GM21381 (cell line): ENCODE data around the gene ANKRD31.
A peak's percentile ranks its signal among the peaks of the same experiment; 100 is the strongest.
"Not testable (repeated sequence)": the region's sequence is repeated elsewhere in the genome, so short reads cannot be mapped to it uniquely, and the experiment has no call there.

ENCODE experiments used
- ATAC-seq: cut with Tn5 transposase; IDR thresholded peaks from one replicate; pipeline ENCODE4 v1.9.1; 2021; ENCODE audit warnings: mild to moderate bottlenecking, moderate library complexity; ENCODE audit not compliant: unreplicated experiment

The ANKRD31 gene, protein sequence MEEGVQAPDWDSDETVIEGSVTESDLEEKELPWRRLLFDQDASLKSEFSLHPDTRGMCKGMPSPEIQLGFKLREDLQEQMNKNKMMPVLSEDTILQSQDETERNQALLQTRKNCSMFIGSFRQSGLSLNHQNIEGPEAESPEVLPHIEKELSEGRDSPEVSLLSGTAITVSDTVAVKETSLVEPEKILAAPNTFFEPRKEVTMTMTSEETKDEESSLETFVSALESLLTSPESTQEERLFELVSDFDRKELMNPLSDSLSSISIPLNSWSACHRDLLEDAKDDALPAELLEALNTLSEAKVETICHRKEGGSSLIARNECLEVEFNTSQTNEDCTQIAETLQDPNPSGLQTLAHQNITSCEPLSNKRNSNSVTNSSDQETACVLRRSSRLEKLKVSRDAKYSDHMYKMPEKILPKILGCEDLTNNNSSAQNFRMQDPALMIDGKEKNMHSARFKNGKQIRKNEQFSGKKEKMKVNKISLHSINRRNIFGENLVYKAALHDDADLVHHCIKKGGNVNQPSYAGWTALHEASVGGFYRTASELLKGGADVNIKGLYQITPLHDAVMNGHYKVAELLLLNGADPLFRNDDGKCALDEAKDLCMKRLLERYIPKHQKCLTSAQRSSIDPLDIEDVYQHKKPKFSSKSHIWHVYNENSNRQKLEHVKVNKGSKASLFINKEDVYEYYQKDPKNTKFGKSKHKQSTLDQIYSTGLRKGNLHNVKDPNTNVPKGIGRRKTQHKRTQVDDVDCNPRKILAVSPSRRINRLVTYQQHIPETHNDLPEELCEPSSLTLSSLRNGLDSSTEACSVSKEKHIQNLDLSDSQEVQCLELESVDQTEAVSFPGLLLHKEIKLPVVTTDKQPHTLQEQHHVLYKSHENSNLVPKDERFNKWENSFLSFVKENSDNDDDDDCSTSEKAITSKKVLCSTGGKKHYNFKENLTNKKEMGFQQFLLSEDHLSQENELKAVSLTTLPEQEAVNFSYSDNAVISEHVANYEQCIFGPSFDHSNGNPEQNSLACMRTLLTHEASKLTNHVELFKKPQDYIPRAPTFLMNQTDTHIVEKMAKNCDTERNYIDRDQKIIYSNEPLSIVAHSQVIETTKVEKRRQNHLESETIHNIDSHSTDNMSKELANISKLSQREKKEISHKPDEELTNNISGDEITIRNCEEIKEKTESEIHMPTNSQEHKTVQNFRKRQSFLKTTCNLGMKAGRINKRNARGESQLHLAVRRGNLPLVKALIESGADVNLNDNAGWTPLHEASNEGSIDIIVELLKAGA (N-terminal part only)

DNA sequence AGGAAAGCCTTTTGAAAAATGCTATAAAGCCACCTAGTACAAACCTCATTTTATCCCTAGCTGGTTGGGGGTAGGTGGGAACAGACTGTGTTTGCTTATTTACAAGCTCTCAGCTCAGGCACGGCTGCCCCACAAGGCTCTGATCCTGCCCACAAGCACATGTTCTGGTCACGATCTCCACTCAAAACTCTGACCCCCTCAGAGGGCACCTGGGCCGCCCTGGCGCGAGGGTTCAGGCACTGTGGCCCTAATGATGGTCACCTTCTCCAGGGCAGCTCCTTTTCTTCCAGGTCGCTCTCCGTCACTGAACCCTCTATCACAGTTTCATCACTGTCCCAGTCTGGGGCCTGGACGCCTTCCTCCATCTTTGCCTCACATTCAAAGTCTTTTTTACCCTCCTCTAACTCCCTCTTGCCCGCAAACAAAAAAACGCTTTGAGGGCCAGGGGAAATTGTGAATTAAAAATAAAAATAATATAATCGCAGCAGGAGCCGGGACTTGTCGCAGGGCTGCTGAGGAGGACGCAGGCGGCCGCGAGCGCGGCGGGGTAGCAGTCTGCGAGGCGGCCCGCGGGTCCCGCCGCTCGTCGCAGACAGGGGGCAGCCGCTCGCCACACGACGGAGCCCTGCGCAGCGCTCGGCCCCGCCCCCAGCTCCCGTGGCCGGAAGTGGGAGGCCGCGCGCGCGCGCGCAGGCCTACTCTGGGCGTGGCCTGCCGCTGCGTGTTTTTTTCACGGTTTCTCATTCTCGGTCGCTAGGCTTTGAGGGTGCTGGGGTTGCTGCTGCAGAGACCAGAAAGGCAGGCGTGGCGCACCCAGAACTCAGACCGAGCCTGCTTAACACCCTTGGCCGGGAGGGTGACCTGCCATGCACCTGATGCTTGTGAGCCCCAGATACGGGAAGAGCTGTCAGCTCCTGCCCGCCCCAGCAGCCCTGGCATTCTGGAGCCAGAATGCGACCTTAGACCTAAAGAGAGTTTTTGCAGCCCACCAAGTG is at the start of gene ANKRD31:
ANKRD31 (minus strand) TSS at position 557 of the 995 bp plus-strand sequence; CDS start at position 365, 192 bp downstream.
- ATAC-seq = peak; percentile 99

DNA sequence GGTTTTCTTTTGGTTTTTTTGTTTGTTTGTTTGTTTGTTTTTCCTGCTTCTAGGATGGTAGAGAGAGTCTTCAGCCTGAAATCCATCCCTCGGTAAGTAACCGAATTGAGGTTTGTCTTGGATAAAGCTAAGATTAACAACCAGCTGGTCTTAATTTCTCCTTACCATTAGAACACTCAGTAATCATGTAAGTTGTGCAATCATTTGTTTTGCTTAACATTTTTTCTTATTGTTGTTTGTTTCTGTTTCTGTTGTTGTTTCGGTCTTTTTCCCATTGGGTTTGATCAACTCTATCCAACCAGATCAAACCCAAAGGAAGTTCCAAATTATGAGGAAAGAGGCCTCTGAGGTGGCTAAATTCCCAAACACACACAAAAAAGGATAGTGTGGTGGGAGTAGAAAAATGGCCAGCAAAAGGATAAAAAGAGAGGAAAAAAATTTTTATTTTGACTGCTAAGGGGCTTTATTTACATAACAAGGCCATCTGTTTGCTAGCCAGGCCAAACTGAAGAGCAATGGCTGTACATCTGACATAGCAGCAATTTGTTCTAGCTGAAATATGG is 49.6 kb upstream of the ANKRD31 start:
- ATAC-seq = no peak

DNA sequence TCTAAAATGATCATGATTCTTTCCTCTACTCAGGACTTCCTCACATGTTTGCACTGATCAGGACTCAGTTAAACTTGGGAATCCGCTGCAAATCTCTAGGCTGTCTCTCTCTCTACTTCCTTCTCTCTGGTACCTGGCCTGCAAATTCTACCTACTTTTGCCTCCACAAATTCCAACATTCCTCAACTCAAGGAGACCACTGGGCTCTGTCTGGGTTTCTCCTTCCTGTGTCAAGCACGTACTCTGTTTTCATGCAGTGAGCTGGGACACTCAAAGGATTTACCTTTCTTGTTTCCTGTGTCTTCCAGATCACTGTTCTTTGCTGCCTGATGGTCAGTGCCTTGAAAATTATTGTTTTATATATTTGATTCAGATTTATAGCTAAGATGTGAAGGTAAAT is 45.9 kb upstream of the ANKRD31 start:
- ATAC-seq = no peak

DNA sequence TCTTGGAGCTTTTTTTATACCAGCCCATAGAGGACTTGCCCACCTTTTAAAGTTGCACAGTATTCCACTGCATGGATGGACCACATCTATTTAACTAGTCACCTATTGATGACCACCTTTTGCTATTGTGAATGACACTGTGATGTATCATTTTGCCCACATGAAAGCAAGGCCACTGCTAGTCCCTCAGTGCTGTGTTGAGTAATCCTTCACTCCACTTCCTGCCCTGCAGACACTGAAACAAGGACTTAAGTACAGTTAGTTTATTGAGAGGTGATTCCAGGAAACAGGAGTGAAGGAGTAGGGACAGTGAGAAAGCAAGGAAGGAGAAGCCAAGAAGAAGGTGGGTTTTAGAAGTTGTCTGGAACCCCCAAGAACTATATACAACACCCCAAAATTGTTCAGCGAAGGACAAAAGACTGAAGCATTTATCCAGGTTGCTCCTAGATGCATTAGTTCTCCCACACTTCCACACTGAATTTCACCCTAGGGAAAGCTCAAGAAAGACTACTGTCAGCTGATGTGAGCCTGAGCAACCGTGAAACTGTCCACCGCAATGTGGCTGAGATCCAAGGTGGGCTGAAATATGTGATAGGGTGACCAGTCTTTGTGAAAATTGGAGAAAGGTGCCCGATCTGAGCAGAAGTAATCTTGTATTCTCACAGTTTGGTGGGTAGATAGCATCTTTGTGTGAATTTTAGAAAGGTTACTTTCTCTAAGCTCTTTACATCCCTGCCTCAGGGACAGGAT is 45.2 kb upstream of the ANKRD31 start:
- no peak for ATAC-seq

DNA sequence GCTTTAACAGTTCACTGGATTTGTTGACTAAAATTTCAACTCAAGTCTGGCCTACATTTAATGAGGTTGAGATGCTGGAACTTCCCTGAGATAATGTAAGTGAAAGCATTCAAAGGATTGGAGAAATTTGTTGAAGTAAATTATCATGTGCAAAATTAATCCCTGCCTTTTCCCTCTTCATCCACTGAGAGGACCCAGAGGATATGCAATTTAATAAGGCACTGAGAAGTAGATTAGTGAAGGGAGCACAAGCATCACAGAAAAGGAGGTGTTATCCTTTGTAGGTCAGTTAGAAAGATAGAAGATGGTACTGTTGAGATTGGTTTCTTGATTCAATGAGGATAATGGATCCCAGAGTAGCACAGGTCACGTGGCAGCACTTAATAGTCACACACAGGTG is 42.6 kb upstream of the ANKRD31 start:
- no peak for ATAC-seq

DNA sequence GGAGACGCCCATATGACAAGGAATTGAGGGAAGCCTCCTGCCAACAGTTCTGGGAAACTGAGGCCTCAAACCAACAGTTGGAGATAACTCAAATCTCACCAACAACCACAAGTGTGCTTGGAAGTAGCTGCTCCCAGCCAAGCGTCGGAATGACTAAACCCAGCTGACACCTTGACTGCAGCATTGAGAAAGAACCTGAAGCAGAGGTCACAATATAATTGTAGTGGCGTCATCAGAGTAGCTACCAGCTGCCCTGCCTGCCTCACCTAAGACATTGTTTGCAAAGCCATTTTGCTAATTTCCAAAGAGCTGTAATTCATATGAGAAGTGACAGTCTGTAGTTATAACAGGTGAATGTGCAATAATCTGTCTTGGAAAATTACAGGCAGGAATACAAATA is 40.8 kb upstream of the ANKRD31 start:
- ATAC-seq = no peak

DNA sequence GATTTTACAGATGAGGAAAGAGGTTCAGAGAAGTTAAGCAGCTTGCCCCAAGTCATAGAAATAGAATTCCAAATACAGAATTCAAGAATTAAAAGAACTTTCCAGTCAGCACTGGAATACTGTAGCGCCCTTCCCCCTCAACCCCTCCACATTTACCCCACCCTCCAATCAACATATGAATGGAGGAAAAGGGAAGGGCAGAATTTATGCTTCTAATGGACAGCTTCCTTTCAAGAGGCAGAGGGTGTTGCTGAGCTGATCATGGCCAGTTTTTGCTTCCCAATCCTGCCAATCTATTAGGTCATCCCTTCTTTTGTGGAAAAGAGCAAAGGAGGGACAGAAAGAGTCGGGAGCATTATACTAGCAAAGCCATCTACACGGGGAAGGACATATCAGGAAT is 39.1 kb upstream of the ANKRD31 start:
- ATAC-seq = no peak

DNA sequence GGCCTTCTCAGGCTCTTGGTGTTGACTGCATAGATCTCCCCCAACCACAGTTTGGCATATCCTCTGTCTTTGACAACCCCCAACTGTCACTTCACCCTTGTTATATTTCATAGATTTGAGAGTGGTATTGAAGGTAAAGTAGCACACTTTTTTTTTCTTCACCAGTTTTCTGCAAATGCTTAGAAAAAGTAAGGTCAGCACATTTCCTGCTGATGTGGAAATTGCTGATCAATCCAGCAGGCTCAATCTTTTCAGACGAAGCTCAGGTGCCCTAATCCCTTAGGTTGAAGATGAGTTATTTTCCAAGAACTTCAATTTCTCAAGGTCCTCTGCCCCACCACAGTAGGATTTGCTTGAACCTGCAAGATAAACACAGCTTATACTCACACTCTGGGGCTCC is 38.5 kb upstream of the ANKRD31 start:
- no peak for ATAC-seq

DNA sequence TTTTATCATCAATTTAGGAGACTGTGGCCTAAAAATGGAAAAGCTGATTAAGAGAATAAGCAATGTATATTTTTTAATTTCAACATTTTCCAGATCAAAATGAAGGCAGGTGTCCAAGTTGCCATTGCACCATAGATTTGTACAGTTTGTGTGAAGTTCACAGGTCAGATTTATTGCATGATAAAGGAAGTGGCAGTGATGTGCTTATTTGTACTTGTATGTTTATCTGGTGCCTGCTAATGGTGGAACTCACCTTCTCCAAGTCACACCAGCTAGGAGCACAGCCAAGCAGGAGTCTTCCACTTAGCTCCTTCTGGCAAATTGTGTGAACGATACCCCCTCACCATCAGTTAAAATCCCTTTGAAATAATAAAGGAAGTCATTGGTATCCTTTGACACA is 37.8 kb upstream of the ANKRD31 start:
- no peak for ATAC-seq

DNA sequence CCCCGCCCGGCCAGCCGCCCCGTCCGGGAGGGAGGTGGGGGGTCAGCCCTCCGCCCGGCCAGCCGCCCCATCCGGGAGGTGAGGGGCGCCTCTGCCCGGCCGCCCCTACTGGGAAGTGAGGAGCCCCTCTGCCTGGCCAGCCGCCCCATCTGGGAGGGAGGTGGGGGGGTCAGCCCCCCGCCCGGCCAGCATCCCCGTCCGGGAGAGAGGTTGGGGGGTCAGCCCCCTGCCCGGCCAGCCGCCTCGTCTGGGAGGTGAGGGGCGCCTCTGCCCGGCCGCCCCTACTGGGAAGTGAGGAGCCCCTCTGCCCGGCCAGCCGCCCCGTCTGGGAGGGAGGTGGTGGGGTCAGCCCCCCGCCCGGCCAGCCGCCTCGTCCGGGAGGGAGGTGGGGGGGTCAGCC is 33.9 kb upstream of the ANKRD31 start:
- ATAC-seq = not testable (repeated sequence)

DNA sequence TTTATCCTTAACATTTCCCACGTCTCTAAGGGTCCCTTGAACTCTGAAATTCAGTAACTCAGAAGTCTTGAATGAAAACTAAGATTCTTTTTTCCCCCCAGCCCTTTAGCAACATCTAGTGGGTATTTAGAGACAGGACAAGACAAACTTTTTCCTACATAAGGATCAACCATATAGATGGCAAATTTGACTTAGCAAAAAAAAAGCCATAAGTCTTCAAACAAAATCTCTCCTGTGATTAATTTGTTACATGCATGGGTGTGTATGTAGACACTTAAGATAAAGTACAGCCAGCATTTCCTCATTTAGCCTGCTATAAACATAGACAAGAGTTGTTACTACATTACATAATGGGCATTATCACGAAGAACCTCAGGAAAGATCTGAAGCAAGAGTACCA is 29.1 kb upstream of the ANKRD31 start:
- ATAC-seq = no peak

DNA sequence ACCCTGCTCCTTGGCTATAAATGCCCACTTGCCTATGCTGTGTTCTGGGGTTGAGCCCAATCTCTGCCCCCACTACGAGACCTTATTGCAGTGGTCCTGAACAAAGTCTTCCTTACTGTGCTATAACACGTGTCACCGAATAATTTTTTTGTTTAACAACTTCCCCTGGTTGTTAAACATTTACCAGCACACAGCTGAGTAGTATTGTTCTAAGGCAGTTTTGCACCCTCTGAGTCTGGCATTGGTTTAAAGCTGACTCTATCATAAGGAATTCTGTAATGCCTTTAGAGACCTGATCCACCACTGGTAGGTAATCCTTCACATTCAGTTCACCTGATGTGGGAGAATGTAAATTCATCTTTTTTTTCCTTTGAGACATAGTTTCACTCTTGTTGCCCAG is 25.6 kb upstream of the ANKRD31 start:
- ATAC-seq = no peak

DNA sequence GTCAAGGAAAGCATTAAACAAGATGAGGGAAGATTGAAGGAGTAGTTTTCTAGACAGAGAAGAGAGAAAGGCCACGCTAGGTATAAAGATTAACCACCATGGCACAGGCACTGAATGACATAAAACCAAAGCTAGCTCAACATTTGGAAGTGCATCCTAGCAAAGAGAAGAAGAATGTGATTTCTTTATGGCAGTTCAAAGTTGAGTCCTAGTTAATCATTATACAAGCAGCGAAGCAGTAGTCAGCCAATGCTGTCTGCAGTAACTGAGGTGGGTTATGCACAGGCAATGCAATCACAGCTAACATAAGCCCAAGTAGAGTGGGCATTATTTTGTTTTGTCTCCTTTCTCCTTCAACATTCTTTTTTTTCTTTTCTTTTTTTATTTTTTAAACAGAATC is 24.0 kb upstream of the ANKRD31 start:
- no peak for ATAC-seq

DNA sequence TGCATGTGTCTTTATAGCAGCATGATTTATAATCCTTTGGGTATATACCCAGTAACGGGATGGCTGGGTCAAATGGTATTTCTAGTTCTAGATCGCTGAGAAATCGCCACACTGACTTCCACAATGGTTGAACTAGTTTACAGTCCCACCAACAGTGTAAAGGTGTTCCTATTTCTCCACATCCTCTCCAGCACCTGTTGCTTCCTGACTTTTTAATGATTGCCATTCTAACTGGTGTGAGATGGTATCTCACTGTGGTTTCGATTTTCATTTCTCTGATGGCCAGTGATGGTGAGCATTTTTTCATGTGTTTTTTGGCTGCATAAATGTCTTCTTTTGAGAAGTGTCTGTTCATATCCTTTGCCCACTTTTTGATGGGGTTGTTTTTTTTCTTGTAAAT is 13.8 kb upstream of the ANKRD31 start:
- ATAC-seq = not testable (repeated sequence)

DNA sequence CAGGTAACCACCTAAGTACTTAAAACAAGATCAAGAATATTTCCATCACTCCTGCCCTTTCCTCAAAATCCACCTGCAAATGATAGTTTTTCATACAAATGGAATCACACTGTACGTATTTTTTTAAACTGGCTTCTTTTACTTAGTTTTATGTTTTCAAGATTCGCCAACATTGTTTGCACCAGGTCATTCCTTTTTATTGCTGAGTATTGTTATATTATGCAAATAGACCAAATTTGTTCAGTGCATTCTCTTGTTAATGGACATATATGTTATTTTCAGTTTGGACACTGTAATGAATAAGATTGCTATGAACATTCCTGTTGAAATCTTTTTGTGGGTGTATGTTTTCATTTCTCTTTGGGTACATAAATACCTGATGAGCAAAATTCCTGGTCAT is 8.3 kb upstream of the ANKRD31 start:
- no peak for ATAC-seq

DNA sequence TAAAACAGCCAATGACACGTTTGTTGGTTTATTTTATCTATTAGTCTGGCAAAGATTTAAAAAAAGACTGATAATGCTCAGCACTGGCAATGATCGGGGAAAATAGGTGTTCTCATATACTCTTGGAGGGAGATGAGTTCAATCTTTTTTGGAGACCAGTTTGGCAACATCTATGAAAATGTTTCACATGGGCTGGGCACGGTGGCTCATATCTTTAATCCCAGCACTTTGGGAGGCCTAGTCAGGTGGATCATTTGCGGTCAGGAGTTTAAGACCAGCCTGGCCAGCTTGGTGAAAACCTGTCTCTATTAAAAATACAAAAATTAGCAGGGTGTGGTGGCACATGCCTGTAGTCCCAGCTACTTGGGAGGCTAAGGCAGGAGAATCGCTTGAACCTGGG is 6.8 kb upstream of the ANKRD31 start:
- no peak for ATAC-seq

DNA sequence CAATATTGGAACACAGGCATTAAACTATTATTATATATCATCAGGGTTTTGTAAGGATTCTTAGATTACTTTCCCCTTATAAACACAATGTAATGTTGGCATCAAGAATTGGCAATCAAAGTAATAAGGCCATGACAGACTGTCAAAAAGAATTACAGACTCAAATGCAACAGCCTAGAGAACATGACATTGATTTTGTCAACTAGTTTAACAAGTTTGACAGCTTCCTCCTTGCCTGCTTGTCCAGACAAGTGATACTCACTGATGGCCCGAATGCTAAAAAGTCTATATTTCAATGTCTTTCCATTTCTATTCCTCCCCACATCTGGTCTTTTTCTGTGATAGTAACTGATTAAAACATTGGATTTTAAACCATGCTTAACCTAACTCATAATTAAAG is 6.4 kb upstream of the ANKRD31 start:
- ATAC-seq = no peak

DNA sequence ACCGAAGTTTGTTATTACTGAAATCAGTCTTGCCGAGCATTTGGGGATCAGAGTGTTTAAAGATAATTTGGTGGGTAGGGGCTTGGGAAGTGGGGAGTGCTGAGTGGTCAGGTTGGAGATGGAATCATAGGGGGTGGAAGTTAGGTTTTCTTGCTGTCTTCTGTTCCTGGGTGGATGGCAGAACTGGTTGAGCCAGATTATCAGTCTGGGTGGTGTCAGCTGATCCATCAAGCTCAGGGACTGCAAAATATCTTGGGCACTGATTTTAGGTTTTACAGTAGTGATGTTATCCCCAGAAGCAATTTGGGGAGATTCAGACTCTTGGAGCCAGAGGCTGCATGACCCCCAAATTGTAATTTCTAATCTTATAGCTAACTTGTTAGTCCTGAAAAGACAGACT is 5.4 kb upstream of the ANKRD31 start:
- ATAC-seq = no peak

DNA sequence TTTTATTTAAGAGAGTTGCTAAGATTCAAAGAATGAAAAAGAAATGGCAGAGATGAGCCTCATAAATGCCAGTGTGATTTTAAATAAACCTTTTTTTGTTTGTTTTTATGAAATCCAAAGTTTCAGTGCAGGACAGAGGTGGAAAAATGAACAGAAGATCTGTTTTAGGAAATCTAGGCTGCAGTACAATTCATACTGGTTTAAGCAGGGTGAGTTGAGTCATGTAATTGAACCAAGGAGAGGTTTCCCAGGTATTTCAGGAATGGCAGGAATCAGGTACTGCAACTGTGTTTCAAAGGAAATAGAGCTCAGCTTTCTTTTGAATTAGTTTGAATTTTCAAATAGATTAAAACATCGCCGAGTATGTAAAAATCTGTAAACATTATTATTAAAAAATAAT is 3.0 kb upstream of the ANKRD31 start:
- no peak for ATAC-seq
